Measurements from ENCODE around the gene CTNS. TPM values are rescaled to one million over a fixed set of nuclear protein-coding genes. Genes with fewer than 3 reads are reported as not detected.

The CTNS gene
- total and polyA plus RNA-seq, 2 of the 13 experiments (the other 11 are each of a cell fraction or from before 2014, with no cell fraction given): 9.5 to 13.7 TPM

DNA sequence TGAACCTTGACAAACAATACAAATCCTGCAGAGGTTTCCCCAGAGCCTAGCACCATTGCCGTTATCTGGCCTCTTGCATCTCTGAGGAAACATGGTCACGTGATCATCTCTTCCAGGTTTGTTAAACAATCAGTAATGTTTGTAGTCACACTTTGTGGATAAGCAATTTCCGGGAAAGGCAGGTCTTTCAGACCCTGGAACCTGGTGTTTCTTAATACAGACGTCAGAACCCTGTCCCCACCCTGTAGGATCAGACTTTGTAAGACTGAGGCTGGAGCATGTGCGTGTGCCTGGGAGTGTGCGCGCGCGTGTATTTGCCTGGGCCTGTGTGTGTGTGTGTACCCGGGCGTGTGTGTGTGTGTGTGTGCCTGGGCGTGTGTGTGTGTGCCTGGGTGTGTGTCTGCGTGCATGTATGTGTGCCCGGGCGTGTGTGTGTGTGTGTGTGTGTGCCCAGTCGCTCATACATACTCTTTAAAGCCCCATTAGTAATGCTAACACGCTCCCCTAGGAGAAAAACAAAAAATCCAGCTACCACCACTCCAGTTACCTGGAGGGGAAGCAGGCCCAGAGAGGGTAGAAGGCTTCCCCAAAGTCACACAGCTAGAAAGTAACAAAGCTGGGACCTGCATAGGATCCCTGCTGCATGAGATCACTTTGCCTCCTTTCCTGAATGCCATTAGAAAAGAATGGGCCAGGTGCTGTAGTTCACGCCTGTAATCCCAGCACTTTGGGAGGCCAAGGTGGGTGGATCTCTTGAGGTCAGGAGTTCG lies 5.3 kb downstream of the CTNS start (continued):
- TF ChIP-seq, protein P1, sequence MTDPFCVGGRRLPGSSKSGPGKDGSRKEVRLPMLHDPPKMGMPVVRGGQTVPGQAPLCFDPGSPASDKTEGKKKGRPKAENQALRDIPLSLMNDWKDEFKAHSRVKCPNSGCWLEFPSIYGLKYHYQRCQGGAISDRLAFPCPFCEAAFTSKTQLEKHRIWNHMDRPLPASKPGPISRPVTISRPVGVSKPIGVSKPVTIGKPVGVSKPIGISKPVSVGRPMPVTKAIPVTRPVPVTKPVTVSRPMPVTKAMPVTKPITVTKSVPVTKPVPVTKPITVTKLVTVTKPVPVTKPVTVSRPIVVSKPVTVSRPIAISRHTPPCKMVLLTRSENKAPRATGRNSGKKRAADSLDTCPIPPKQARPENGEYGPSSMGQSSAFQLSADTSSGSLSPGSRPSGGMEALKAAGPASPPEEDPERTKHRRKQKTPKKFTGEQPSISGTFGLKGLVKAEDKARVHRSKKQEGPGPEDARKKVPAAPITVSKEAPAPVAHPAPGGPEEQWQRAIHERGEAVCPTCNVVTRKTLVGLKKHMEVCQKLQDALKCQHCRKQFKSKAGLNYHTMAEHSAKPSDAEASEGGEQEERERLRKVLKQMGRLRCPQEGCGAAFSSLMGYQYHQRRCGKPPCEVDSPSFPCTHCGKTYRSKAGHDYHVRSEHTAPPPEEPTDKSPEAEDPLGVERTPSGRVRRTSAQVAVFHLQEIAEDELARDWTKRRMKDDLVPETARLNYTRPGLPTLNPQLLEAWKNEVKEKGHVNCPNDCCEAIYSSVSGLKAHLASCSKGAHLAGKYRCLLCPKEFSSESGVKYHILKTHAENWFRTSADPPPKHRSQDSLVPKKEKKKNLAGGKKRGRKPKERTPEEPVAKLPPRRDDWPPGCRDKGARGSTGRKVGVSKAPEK (CRISPR knock-in tag; IDR thresholded peaks at IDR 0.05; ENCODE audit: borderline replicate concordance): 0 out of 2 replicates have a peak, but pooled peaks have one; percentile 62
- no peak for TF ChIP-seq ZNF101 (CRISPR knock-in tag; IDR thresholded peaks at IDR 0.05; ENCODE audit: borderline replicate concordance, low read depth)
- TF ChIP-seq MTF1 (CRISPR knock-in tag; IDR thresholded peaks at IDR 0.05): no peak
- TF ChIP-seq CREB3 (CRISPR knock-in tag; IDR thresholded peaks at IDR 0.05): no peak
- no peak for TF ChIP-seq JUND (CRISPR knock-in tag; IDR thresholded peaks at IDR 0.05)
- TF ChIP-seq ISL2 (CRISPR knock-in tag; IDR thresholded peaks at IDR 0.05): peak; percentile 28; the same call in 1 of the 2 replicates
- no peak for TF ChIP-seq ZNF720 (CRISPR knock-in tag; IDR thresholded peaks at IDR 0.05)
- TF ChIP-seq CBX2 (IDR thresholded peaks at IDR 0.05; ENCODE audit: low read depth, low read length): no peak
- TF ChIP-seq CBX2 (CRISPR knock-in tag; IDR thresholded peaks at IDR 0.05; ENCODE audit: low read depth): no peak
- TF ChIP-seq FOXP1 (IDR thresholded peaks at IDR 0.05): no peak
- peak; percentile 72 for TF ChIP-seq FOXP1 (CRISPR knock-in tag; IDR thresholded peaks at IDR 0.05)
- TF ChIP-seq, protein P2, sequence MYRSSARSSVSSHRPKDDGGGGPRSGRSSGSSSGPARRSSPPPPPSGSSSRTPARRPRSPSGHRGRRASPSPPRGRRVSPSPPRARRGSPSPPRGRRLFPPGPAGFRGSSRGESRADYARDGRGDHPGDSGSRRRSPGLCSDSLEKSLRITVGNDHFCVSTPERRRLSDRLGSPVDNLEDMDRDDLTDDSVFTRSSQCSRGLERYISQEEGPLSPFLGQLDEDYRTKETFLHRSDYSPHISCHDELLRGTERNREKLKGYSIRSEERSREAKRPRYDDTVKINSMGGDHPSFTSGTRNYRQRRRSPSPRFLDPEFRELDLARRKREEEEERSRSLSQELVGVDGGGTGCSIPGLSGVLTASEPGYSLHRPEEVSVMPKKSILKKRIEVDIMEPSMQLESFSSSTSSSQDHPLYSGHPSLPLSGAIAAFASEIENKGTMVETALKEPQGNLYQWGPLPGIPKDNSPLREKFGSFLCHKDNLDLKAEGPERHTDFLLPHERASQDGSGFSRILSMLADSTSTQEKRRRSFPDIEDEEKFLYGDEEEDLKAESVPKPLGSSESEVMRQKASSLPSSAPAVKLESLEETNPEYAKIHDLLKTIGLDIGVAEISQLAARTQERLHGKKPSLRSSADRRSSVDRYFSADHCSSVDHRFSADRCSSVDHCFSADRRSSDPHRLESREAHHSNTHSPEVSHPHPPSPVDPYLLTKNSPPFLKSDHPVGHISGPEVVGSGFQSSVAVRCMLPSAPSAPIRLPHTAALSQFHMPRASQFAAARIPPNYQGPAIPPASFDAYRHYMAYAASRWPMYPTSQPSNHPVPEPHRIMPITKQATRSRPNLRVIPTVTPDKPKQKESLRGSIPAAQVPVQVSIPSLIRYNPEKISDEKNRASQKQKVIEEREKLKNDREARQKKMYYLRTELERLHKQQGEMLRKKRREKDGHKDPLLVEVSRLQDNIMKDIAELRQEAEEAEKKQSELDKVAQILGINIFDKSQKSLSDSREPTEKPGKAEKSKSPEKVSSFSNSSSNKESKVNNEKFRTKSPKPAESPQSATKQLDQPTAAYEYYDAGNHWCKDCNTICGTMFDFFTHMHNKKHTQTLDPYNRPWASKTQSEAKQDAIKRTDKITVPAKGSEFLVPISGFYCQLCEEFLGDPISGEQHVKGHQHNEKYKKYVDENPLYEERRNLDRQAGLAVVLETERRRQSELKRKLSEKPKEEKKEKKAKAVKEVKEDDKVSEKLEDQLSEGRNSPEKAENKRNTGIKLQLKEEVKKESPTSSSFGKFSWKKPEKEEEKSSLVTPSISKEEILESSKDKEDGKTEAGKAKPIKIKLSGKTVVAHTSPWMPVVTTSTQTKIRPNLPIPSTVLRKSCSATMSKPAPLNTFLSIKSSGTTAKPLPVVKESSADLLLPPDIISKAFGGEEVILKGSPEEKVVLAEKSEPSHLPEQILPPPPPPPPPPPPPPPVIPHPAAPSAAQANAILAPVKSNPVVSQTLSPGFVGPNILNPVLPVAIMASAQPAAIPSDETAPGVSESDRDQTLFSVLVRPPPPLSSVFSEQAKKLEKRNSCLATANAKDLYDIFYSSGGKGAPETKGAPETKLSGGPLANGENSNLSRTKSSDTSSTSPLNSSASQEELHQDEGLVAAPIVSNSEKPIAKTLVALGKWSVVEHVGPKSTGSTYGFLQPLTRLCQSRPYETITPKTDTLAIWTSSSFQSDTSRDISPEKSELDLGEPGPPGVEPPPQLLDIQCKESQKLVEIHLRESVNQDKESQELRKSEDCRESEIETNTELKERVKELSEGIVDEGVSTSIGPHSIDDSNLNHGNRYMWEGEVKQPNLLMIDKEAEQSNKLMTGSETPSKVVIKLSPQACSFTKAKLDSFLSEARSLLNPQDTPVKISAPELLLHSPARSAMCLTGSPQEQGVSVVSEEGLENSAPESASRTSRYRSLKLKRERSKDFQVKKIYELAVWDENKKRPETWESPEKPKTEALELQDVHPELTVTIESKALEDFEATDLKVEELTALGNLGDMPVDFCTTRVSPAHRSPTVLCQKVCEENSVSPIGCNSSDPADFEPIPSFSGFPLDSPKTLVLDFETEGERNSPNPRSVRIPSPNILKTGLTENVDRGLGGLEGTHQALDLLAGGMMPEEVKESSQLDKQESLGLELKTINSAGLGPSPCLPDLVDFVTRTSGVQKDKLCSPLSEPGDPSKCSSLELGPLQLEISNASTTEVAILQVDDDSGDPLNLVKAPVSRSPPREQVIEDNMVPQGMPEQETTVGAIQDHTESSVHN (CRISPR knock-in tag; IDR thresholded peaks at IDR 0.05): no peak
- no peak for TF ChIP-seq ZNF564 (CRISPR knock-in tag; IDR thresholded peaks at IDR 0.05)

Data from HepG2 (cell line).